GM13976 (cell line): Measurements from ENCODE around the gene TCTN3.

Experiments
- DNase-seq: peaks from one replicate; pipeline ENCODE4 v3.0.0; 2012; ENCODE audit warnings: low spot score
- CTCF ChIP-seq: IDR thresholded peaks from 2 replicates; pipeline ENCODE4 v1.5.1; 2012; ENCODE audit warnings: borderline replicate concordance, mild to moderate bottlenecking; ENCODE audit not compliant: insufficient read depth; ENCODE audit errors: extremely low read depth, missing control alignments, control extremely low read depth
- in situ Hi-C: fragments of 300-500 bp; cut with MboI; formaldehyde crosslinking; loops from one replicate; pipeline ENCODE4 v1.12.0; 2022; ENCODE audit warnings: low sequenced_read_pairs, mixed read lengths, inconsistent platforms; ENCODE audit not compliant: unreplicated experiment

Gene TCTN3

DNA sequence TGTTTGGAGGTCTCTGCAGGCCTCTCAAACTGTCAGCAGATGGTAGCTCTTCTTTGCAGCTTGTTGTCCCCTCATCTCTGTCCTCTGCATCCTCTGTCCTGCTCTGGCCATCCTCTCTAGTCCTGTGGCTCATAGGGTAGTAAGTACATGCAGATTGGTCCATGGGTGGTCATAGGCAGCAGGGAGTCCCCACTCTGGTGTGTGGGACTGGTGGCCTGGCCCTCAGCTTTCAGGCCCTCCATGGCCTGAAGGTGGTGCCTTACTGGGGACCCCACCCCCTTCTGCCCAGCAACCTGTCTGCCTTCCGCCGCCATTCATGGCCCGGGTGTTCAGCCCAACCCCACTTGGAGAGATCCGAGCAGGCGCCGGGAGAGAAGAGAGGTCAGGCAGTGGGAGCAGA lies 12.8 kb upstream of the TCTN3 start:
- in situ Hi-C loops = no loop called here

GRCh38 chr10:95698415-95698814 lies 4.7 kb upstream of the TCTN3 start:
- no peak for DNase-seq
- no peak for TF ChIP-seq CTCF
- in situ Hi-C loops = loop anchor here (5.0 kb wide), 1 partner anchor 139 kb away; no protein-coding TSS in a partner anchor

More for the DNA sequence above, 12.8 kb upstream of the TCTN3 start:
- no peak for DNase-seq
- TF ChIP-seq CTCF = no peak

GRCh38 chr10:95697429-95697828 lies 3.7 kb upstream of the TCTN3 start:
- in situ Hi-C loops = loop anchor here (5.0 kb wide), 1 partner anchor 140 kb away; no protein-coding TSS in a partner anchor
- no peak for DNase-seq
- TF ChIP-seq CTCF = no peak

DNA sequence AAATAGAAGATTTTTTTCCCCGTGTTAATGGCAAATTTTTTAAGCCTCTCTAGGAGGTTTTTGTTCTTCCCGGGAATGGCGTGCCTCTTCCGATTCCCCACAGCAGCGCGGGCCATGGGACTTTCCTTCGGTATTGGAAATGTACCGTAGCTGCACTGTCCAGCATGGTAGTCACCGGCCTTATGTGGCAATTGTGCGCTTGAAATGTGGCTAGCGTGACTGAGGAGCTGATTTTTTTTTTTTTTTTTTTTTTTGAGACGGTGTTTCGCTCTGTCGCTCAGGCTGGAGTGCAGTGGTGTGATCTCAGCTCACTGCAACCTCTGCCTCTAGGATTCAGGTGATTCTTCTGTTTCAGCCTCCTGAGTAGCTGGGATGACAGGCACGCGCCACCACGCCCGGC lies 938 bp upstream of the TCTN3 start:
- no peak for DNase-seq
- TF ChIP-seq CTCF = no peak
- in situ Hi-C loops = loop anchor here (5.0 kb wide), 1 partner anchor 143 kb away; no protein-coding TSS in a partner anchor

DNA sequence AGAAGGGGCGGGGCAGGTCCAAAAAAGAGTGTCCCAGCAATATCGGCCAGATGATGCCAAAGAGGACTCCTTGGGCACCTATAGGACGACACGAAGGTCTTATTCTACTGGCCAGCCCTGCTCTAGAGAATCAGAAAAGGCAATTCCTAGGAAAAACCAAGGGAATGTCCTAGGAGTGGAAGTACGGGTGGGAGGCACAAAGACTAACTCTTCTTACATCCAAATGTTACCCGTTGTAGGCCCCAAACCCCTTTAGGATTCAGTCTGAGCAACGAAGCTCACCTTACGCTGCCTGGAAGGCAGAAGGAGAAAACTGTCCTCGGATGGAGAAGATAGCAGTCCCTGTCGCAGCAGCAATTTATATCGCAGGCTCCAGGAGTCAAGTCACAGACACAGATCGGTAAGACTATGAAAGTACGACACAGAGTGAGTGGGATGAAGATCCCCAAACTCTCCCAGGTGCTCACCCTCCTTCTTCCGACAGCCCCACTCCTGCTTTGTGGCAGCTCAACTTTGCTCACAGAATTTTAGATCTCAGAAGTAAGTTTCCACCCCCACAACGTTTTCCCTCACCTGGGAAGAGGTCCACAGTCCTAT lies 558 bp downstream of the TCTN3 start:
- TF ChIP-seq CTCF = no peak
- in situ Hi-C loops = no loop called here
- no peak for DNase-seq

DNA sequence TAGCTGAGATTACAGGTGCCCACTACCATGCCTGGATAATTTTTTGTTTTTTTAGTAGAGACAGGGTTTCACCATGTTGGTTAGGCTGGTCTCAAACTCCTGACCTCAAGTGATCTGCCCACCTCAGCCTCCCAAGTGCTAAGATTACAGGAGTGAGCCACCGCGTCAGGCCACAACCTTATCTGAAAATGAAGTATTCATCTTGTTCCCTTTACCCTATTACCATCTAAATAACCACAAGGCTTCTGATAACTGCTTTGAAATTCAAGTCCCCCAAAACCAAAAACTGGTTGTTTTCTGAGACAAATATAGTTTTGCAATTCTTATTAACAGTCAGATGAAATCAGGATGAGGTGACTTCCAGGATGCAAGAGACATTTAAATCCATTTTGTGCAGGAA lies 2.4 kb downstream of the TCTN3 start:
- in situ Hi-C loops = no loop called here
- no peak for DNase-seq
- no peak for TF ChIP-seq CTCF

- TF ChIP-seq CTCF = no peak
- in situ Hi-C loops = no loop called here
- DNase-seq = no peak
Measured at GRCh38 chr10:95688648-95689047, 5.1 kb downstream of the TCTN3 start.
